CD4-positive, alpha-beta T cell treated with Interferon alpha-2 for 1 hour (primary cell): Measurements from ENCODE around the gene RPS6KA4.
"Not testable (repeated sequence)": the region's sequence is repeated elsewhere in the genome, so short reads cannot be mapped to it uniquely, and the experiment has no call there.

Experiments
- DNase-seq, 2 donors: peaks; one replicate each; pipeline ENCODE4 v3.0.0-alpha.2; 2020 to 2022

RPS6KA4 gene

DNA sequence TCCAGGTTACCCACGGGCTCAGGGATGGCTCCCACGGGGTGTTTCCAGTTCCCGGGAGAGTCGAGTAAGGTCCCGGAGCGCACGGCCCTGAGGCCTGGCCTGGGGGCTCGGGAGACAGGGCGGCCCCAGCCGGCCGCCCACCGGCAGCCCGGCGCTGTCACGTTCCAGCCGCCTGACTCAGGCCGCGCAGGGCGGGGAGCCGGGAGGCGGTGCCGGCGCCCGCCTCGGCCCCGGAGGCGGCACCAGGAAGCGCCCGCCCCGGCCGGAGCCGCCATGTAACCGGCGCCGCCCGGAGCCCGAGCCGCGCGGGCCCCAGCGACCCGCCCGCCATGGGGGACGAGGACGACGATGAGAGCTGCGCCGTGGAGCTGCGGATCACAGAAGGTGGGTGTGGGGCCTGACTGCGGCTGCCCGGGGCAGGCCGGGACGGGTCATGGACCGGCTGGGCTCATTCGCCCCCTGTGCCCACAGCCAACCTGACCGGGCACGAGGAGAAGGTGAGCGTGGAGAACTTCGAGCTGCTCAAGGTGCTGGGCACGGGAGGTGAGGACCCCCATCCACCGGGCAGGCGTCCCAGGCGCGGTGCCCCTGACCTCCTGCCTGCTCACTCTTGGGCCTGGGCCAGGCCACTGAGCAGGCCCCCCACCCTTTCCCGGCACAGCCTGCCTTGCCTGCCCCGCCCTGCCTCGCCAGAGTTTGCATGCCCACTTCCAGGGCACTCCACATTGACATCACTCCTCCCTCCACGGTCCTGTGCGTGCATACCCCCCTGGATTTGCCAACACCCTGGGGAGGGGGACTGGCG, at the start of gene RPS6KA4:
Gene RPS6KA4 (plus strand): TSS at position 256 of the 805 bp plus-strand sequence. CDS start 74 bp downstream, at position 330.
- DNase-seq = peak; percentile 22 to 53

- no peak for DNase-seq
These were observed 46.0 kb upstream of the RPS6KA4 start for GRCh38 chr11:64312947-64313346.

DNA sequence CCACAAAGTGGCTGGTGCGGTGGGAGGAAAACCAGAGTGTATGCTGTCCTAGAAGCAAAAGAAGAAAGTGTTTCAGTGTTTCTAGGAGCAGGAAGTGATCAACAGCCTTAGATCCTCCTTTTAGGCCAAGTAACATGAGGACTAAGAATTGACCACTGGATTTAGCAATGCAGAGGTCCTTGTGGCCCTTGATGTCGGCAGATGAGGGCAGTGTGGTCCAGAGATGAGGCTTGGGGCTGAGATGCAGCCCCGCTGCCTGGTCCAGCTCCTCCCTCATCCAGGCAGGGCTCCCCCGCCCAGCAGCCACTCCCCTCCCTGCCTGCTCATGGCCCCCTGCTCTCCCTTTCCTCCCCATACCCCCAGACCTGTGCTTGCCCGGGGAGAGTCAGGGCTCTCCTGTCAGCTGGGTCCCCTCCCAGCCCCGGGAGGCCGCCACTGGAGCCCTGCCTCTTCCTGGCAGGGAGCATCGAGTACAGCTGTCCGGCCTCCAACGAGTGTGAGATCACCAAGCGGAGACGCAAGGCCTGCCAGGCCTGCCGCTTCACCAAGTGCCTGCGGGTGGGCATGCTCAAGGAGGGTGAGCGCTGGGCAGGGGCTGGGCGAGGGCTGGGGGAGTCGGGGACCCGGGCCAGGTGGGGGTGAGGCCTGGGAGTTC, 45.3 kb upstream of the RPS6KA4 start:
- no peak for DNase-seq

- no peak for DNase-seq
These were observed 44.7 kb upstream of the RPS6KA4 start for GRCh38 chr11:64314146-64314804.

- DNase-seq = no peak
These were observed 44.0 kb upstream of the RPS6KA4 start for GRCh38 chr11:64314805-64315561.

GRCh38 chr11:64315667-64316526, 43.1 kb upstream of the RPS6KA4 start:
- DNase-seq = not testable (repeated sequence)

DNA sequence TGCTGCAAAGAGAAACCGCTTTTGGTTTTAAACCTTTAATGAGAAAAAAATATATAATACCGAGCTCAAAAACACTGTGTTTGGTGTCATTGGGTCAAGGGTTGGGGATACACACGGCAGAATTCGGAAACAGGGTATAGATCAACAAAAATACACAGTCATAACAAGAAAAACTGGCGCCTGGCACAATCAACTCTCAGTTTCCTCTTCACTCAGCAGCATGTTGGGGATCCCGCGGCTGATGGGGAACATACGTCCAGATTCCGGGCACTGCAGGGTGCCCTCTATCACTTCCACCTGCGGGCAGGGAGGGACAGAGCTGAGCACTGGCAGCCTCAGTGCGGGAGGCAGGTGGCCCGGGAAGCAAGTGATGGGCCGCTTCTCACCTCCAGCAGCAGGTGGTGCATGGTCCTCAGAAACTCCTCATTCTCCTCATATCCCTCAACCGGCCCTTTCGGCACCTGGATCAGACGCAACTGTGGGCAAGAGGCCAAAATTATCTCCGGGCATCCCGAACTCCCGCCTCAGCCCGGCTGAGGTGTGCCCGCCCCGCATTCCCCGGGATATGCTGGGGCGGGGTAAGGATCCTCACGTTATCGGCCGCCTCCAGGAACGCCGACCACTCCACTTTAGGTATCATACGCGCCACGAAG, 42.2 kb upstream of the RPS6KA4 start:
- peak; percentile 45 to 53 for DNase-seq

GRCh38 chr11:64317325-64317960, 41.5 kb upstream of the RPS6KA4 start, which contains the start of gene TRMT112:
Gene TRMT112 (minus strand): TSS chr11:64317559. CDS start chr11:64317526, 33 bp downstream.
- DNase-seq = peak; percentile 96 to 99

DNA sequence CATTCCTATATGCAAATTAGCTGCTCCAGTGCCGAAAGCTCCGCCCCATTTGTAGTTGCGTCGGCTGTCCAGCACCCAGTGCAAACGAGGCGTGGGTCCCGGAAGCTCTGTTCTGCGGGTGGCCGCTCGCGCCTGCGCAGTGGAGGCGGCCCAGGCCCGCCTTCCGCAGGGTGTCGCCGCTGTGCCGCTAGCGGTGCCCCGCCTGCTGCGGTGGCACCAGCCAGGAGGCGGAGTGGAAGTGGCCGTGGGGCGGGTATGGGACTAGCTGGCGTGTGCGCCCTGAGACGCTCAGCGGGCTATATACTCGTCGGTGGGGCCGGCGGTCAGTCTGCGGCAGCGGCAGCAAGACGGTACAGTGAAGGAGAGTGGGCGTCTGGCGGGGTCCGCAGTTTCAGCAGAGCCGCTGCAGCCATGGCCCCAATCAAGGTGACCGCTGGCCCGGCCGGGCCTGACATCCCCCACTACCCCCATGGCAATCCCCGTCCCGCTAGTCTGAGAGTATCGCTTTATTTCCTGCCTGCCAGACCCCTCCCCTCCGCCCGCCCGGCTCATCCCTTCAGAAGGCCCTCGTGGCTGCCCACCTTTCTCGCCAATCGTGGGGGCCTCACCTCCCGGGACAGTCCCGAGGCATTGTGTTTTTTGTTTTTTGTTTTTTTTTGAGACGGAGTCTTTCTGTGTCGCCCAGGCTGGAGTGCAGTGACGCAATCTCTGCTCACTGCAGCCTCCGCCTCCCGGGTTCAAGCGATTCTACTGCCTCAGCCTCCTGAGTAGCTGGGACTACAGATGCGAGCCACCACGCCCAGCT, 40.8 kb upstream of the RPS6KA4 start, which contains the start of gene PRDX5:
Gene PRDX5 (plus strand): TSS at position 161 of the 805 bp plus-strand sequence. CDS start 95 bp downstream, at position 256.
- DNase-seq = peak; percentile 97

DNA sequence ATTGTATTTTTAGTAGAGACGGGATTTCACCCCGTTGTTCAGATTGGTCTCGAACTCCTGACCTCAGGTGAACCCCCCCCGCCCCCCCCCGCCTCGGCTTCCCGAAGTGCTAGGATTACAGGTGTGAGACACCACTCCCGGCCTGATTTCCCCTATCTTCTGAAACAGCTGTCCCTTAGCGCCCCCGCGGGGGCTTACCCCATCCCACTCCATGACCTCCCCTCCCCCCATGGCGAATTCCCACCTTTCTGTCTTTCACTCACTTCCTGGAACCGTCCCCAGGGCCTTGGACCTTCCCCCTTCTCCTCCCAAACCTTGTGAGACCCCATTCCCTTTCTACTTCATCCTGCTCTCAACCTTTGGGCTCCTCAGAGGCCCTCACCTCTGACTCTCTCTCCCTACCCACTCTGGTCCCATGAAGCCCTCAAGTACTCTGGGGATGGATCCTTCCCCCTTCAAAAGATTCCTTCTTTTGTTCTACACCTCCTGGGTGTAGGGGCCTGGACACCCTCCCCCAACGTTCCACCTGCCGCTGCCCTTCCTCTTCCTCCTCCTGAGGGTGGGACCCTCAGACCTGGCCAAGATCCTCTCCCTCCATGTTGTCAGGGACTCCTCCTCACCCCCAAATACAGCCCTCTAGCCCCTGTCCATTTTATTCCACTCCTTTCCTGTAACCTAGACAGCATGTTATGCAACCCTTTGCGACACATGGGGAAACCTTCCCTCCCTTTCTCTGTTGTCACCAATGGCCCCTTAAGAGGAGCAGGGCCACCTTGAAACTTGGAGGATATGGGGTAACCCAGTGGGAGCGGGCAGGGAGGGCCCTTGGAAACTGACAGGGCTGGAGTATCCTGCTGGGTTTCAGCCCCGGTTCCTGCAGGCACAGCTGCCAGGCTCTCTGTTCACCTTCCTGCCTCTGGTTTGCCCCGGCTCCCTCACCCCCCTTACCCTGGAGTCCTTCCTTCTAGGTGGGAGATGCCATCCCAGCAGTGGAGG, 39.9 kb upstream of the RPS6KA4 start:
- DNase-seq = no peak

- DNase-seq = no peak
These were observed 38.4 kb upstream of the RPS6KA4 start for GRCh38 chr11:64320556-64320955.

DNA sequence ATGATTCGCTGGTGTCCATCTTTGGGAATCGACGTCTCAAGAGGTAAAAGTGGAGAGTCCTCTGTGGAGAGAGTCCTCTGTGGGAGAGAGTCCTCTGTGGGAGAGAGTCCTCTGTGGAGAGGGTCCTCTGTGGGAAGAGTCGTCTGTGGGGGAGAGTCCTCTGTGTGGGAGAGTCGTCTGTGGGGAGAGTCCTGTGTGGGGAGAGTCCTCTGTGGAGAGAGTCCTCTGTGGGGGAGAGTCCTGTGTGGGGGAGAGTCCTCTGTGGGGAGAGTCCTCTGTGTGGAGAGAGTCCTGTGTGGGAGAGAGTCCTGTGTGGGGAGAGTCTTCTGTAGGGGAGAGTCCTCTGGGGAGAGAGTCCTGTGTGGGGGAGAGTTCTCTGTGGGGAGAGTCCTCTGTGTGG, 37.9 kb upstream of the RPS6KA4 start:
- no peak for DNase-seq

GRCh38 chr11:64321533-64321932, 37.4 kb upstream of the RPS6KA4 start:
- no peak for DNase-seq

DNA sequence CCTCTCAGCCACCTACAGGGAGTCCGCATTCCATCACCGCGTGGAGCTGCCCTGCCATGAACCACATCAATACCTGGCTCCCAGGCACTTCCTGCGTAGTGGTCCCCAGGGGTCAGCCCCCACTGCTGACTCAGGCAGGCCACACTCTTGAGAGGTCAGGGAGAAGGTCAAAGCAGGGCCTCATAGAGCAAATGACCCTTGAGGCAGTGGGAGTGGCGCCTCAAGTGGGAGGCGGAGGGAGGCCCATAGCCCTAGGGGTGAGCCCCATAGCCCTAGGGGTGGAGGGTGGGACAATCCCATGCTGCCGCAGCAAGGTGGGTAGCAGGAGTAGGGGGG, 36.1 kb upstream of the RPS6KA4 start:
- DNase-seq = no peak

DNA sequence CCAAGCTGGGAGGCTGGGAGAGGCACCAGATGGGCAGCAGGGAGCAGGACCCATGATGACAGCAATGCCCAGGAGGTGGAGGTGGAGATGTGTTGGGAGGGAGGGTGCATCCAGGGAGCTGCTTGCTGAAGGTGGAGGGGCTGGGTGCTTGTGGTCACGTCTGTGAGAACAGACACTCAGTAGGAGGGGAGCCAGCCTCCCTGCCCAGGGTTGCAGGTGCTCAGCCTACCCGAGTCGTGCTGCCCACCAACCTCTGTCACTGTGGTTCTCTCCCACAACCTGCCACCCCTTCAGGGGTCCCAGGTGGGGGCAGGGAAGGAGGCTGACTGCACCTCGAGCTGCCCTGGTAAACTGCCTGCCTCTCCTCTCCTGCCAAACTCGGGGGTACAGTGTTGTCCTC, 35.6 kb upstream of the RPS6KA4 start:
- DNase-seq = no peak

- DNase-seq = not testable (repeated sequence)
These were observed 35.0 kb upstream of the RPS6KA4 start for GRCh38 chr11:64323984-64324383.

DNA sequence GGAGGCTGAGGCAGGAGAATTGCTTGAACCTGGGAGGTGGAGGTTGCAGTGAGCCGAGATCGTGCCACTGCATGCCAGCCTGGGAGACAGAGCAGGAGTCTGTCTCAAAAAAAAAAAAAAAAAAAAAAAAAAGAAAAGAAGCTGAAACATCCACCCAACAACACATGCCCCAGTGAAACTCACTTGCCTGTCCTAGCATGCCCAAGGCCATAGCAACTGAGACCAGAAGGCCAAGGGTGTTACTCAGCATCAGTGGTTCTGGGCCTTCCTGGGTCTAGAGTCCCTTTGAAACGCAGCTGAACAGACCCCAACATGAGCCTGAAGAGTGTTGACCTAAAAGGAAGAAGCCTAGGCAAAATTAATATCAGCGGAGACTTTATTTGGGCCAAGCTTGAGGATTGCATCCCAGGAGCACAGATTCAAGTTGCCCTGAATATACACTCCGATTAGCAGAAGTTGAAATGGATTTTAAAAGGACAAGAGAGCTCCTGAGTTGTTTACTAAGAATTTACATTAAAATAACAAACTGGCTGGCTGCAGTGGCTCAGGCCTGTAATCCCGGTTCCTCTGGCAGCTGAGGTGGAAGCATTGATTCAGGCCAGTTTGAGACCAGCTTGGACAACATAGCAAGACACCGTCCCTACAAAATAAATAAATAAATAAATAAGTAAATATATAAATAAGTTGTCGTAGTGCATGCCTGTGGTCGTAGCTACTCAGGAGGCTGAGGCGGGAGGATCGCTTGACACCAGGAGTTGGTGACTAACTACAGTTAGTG, 34.1 kb upstream of the RPS6KA4 start:
- DNase-seq = no peak

GRCh38 chr11:64327375-64327774, 31.6 kb upstream of the RPS6KA4 start:
- no peak for DNase-seq
